K562 (cell line): ENCODE measurements around the gene CASP6. TPM values are rescaled to one million over a fixed set of nuclear protein-coding genes. Genes with fewer than 3 reads are reported as not detected.

ENCODE experiments used
- ATF6 ChIP-seq: sonication (generic); formaldehyde crosslinking; IDR thresholded peaks from 2 replicates; pipeline ENCODE4 v1.4.0; 2020; ENCODE audit warnings: mild to moderate bottlenecking, missing genetic modification reagents
- CEBPB ChIP-seq: fragments of 450-650 bp; IDR thresholded peaks from 2 replicates; pipeline ENCODE4 v1.6.1; 2016; ENCODE audit warnings: missing genetic modification characterization, missing compliant biosample characterization
- COPS2 ChIP-seq: fragments of 450-650 bp; conservative IDR thresholded peaks from 2 replicates; pipeline ENCODE4 v1.6.1; 2016; ENCODE audit warnings: mild to moderate bottlenecking, moderate library complexity
- ESRRA ChIP-seq: fragments of 450-650 bp; IDR thresholded peaks from 2 replicates; pipeline ENCODE4 v1.6.1; 2014; ENCODE audit warnings: low read depth, mild to moderate bottlenecking, moderate library complexity, borderline replicate concordance
- ETV1 ChIP-seq: fragments of 450-650 bp; conservative IDR thresholded peaks from 2 replicates; pipeline ENCODE4 v1.6.1; 2016; ENCODE audit warnings: missing genetic modification characterization, control low read depth, low read depth, missing compliant biosample characterization
- FOXP4 ChIP-seq: sonication (generic); formaldehyde crosslinking; IDR thresholded peaks from 2 replicates; pipeline ENCODE4 v1.8.0; 2022; ENCODE audit warnings: mild to moderate bottlenecking, missing genetic modification reagents, borderline replicate concordance
- GTF2A2 ChIP-seq: IDR thresholded peaks from 2 replicates; pipeline ENCODE4 v1.6.1; 2016; ENCODE audit warnings: mild to moderate bottlenecking, missing genetic modification characterization, missing compliant biosample characterization
- HCFC1 ChIP-seq: IDR thresholded peaks from 2 replicates; pipeline ENCODE4 v1.6.1; 2012; ENCODE audit warnings: low read depth, low read length, improper control_type of control experiment
- HOMEZ ChIP-seq: fragments of 250-450 bp; sonication (Bioruptor Pico); IDR thresholded peaks from 2 replicates; pipeline ENCODE4 v1.4.0; 2020; ENCODE audit warnings: mild to moderate bottlenecking, moderate library complexity
- JUNB ChIP-seq: fragments of 450-650 bp; formaldehyde crosslinking; conservative IDR thresholded peaks from 2 replicates; pipeline ENCODE4 v1.4.0; 2020; ENCODE audit warnings: mild to moderate bottlenecking
- LARP7 ChIP-seq: fragments of 450-650 bp; IDR thresholded peaks from 2 replicates; pipeline ENCODE4 v1.6.1; 2016
- MAFF ChIP-seq: IDR thresholded peaks from 2 replicates; pipeline ENCODE4 v1.6.1; 2012; ENCODE audit warnings: low read length, improper control_type of control experiment
- MAFG ChIP-seq: fragments of 450-650 bp; conservative IDR thresholded peaks from 2 replicates; pipeline ENCODE4 v1.6.1; 2016; ENCODE audit warnings: missing genetic modification characterization, missing compliant biosample characterization
- NR2F6 ChIP-seq: fragments of 450-650 bp; formaldehyde crosslinking; IDR thresholded peaks from 2 replicates; pipeline ENCODE4 v1.4.0; 2020; ENCODE audit warnings: mild to moderate bottlenecking
- NRF1 ChIP-seq, 2 experiments: fragments of 450-650 bp; IDR thresholded peaks in 1 of 2; conservative IDR thresholded peaks in 1 of 2; 2 replicates each; pipeline ENCODE4 v1.6.1; 2014; ENCODE audit warnings: mild to moderate bottlenecking in 2 of 2
- PHTF2 ChIP-seq: fragments of 250-450 bp; sonication (Bioruptor Pico); IDR thresholded peaks from 2 replicates; pipeline ENCODE4 v1.5.0; 2021; ENCODE audit warnings: mild to moderate bottlenecking
- POLR2AphosphoS5 ChIP-seq: IDR thresholded peaks from 2 replicates; pipeline ENCODE4 v1.6.1; 2011; ENCODE audit warnings: mild to moderate bottlenecking, low read depth, low read length, moderate library complexity; ENCODE audit not compliant: control insufficient read depth, insufficient read depth
- PPARD ChIP-seq: fragments of 250-450 bp; sonication (Bioruptor Pico); IDR thresholded peaks from 2 replicates; pipeline ENCODE4 v1.8.0; 2022; ENCODE audit warnings: inconsistent platforms, mild to moderate bottlenecking, moderate library complexity
- PTBP1 ChIP-seq: fragments of 200-400 bp; formaldehyde crosslinking; IDR thresholded peaks from 2 replicates; pipeline ENCODE4 v1.6.1; 2017; ENCODE audit warnings: low read depth, low read length
- SNIP1 ChIP-seq: fragments of 450-650 bp; IDR thresholded peaks from 2 replicates; pipeline ENCODE4 v1.7.1; 2017; ENCODE audit warnings: low read depth, mild to moderate bottlenecking
- SREBF1 ChIP-seq: fragments of 150-350 bp; IDR thresholded peaks from 2 replicates; pipeline ENCODE4 v1.6.1; 2014; ENCODE audit warnings: antibody characterized with exemption, low read depth, low read length, borderline replicate concordance
- ZNF347 ChIP-seq: fragments of 450-650 bp; formaldehyde crosslinking; IDR thresholded peaks from 2 replicates; pipeline ENCODE4 v1.4.0; 2020; ENCODE audit warnings: low read depth, mild to moderate bottlenecking, moderate library complexity
- polyA plus RNA-seq, 8 experiments: library from polyadenylated mRNA; depleted of rRNA in 4 of 8; stranded (reverse) in 5 of 8; unstranded in 3 of 8; fragments of >200 nt; fragmentation: Nextera tagmentation in 2 of 8; fragmentation: Illumina TruSeq in 1 of 8; extraction: Ambion mirVana in 2 of 8; extraction: Trizol in 1 of 8; gene quantifications; 2 replicates each; pipeline versions ENCODE4 v1.2.1 to v1.2.3, GENCODE V29; 2011 to 2014; ENCODE audit warnings: inconsistent platforms in 1 of 8, missing spikeins in 1 of 8
- total RNA-seq, 7 experiments: library from RNA; depleted of rRNA in 6 of 7; stranded (reverse); fragments of >200 nt in 6 of 7; fragmentation: Illumina TruSeq in 2 of 7; extraction: Trizol in 2 of 7; gene quantifications; 2 replicates each; pipeline versions ENCODE4 v1.2.1 to v1.2.3, GENCODE V29; 2011 to 2021; ENCODE audit warnings: low replicate concordance in 1 of 7

The CASP6 gene
- total and polyA plus RNA-seq, 9 of the 15 experiments (the other 6 are each of a cell fraction or from before 2014, with no cell fraction given) = 20.8 to 72.7 (median 39.1) TPM

GRCh38 chr4:109719604-109720003 lies 16.4 kb upstream of the CASP6 start (continued):
- TF ChIP-seq PTBP1 (no peak), ETV1 (no peak), HCFC1 (no peak), ZNF347 (CRISPR knock-in tag) (no peak), LARP7 (no peak), SREBF1 (no peak), GTF2A2 (tag) (no peak), JUNB (CRISPR knock-in tag) (no peak), MAFG (tag) (peak; percentile 52), ATF6 (CRISPR knock-in tag) (no peak), SNIP1 (no peak), PPARD (CRISPR knock-in tag) (no peak), MAFF (peak; percentile 58), CEBPB (no peak), FOXP4 (CRISPR knock-in tag) (no peak), HOMEZ (no peak), POLR2AphosphoS5 (no peak), COPS2 (no peak), NRF1 (conservative IDR thresholded peaks at IDR 0.05 in 1 of 2, IDR thresholded peaks at IDR 0.05 in 1 of 2) (no peak), NR2F6 (CRISPR knock-in tag) (no peak), ESRRA (no peak), PHTF2 (no peak)
